Measurements from ENCODE around the gene CGREF1.

CGREF1 gene

GRCh38 chr2:27080603-27080936 is 38.4 kb downstream of the CGREF1 start:
- Histone ChIP-seq H3K27ac (ENCODE audit: low read depth, low read length) (no peak overlapping the region), H4K20me1 (ENCODE audit: control insufficient read depth, insufficient read depth, low read depth, low read length) (no peaks in the 10 kb centered on the region), H3K9me3 (ENCODE audit: control insufficient read depth, insufficient read depth, low read length) (no peaks in the 10 kb centered on the region), H3K4me3 (ENCODE audit: low read length) (peak overlapping the region; percentile 15; the same call in 1 of the 2 replicates), H3K36me3 (ENCODE audit: control insufficient read depth, low read length) (no peaks in the 10 kb centered on the region), H3F3A (ENCODE audit: control insufficient read depth, insufficient read depth) (peaks cover 8% of the 10 kb centered on the region), H3K9me2 (replicated peaks; ENCODE audit: control insufficient read depth, low read length) (no peaks in the 10 kb centered on the region), H3K79me2 (ENCODE audit: control insufficient read depth, low read length) (no peaks in the 10 kb centered on the region), H3K27me3 (ENCODE audit: control insufficient read depth, low read length) (no peaks in the 10 kb centered on the region), H3K4me1 (ENCODE audit: control insufficient read depth, low read length) (peaks cover 53% of the 10 kb centered on the region), H3K4me2 (ENCODE audit: low read length) (peak overlapping the region; percentile 93)
- TF ChIP-seq EZH2phosphoT487 (IDR thresholded peaks at IDR 0.05; ENCODE audit: borderline replicate concordance, low read length), result no peak

DNA sequence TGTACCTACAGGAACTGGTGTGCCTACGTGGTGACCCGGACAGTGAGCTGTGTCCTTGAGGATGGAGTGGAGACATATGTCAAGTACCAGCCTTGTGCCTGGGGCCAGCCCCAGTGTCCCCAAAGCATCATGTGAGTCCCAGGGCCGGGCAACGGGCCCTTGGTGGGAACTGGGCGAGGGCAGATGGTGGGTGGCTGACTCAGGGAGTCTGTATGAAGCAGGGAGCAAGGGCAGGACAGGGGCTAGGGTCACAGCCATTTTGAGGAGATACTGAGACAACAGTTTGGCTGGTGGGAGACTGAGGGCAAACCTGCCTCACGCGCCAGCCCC is 38.8 kb downstream of the CGREF1 start:
- no peak overlapping the region for H3K4me3 ChIP-seq (ENCODE audit: low read length)
- H3K9me2 ChIP-seq (replicated peaks; ENCODE audit: control insufficient read depth, low read length), result no peaks in the 10 kb centered on the region
- H3K4me2 ChIP-seq (ENCODE audit: low read length), result no peak overlapping the region
- no peaks in the 10 kb centered on the region for H4K20me1 ChIP-seq (ENCODE audit: control insufficient read depth, insufficient read depth, low read depth, low read length)
- no peaks in the 10 kb centered on the region for H3K36me3 ChIP-seq (ENCODE audit: control insufficient read depth, low read length)
- H3F3A ChIP-seq (ENCODE audit: control insufficient read depth, insufficient read depth), result peaks cover 8% of the 10 kb centered on the region
- H3K79me2 ChIP-seq (ENCODE audit: control insufficient read depth, low read length), result no peaks in the 10 kb centered on the region
- H3K27ac ChIP-seq (ENCODE audit: low read depth, low read length), result no peak overlapping the region
- H3K4me1 ChIP-seq (ENCODE audit: control insufficient read depth, low read length), result peaks cover 54% of the 10 kb centered on the region
- TF ChIP-seq EZH2phosphoT487 (IDR thresholded peaks at IDR 0.05; ENCODE audit: borderline replicate concordance, low read length), result no peak
- TF ChIP-seq, protein P1, sequence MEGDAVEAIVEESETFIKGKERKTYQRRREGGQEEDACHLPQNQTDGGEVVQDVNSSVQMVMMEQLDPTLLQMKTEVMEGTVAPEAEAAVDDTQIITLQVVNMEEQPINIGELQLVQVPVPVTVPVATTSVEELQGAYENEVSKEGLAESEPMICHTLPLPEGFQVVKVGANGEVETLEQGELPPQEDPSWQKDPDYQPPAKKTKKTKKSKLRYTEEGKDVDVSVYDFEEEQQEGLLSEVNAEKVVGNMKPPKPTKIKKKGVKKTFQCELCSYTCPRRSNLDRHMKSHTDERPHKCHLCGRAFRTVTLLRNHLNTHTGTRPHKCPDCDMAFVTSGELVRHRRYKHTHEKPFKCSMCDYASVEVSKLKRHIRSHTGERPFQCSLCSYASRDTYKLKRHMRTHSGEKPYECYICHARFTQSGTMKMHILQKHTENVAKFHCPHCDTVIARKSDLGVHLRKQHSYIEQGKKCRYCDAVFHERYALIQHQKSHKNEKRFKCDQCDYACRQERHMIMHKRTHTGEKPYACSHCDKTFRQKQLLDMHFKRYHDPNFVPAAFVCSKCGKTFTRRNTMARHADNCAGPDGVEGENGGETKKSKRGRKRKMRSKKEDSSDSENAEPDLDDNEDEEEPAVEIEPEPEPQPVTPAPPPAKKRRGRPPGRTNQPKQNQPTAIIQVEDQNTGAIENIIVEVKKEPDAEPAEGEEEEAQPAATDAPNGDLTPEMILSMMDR (IDR thresholded peaks at IDR 0.05; ENCODE audit: low read depth, low read length, poor library complexity, severe bottlenecking), result no peak
- H3K27me3 ChIP-seq (ENCODE audit: control insufficient read depth, low read length), result no peaks in the 10 kb centered on the region
- H3K9me3 ChIP-seq (ENCODE audit: control insufficient read depth, insufficient read depth, low read length), result no peaks in the 10 kb centered on the region

DNA sequence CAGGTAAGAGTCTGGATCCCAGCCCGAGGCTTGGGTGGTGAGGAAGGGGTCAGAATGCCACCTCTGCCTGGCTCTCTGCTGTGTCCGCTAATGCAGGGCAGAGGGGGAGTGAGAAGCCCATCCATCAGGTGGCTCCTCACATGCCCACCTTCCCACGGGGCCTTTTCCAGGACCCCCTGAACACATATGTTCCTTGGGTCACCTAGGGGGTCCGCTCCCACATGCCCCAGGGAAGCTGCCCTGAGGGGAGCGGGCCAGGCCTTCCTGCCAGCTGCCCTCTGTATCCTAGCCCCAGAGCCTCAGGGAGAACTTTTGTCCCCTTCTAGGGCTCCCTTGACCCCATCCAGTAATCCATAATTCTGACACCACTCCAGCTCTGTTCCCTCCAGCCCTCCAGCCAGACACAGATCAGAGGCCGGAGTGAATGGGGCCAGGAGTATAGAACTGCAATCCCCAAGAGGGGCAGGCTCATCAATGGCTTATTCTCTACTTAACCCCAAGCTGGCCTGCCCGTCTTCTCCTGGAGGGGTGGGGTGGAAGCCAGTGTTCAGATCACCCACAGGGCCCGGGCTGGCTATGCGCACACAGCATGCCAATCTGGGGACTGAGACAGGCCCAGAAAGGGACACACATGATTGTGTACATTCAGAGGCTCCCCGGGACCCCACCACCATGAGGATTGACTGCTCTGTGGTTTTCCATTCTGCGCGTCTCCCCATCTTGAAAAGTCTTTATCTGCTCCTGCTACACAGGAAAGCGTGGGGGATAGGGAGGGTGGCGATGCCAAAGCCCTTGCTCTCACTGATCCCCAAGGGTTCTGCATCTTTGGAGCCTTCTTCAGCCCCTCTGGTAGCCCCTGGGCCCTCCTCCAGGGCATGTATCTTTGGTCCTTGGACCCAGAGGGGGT is 39.4 kb downstream of the CGREF1 start:
- peak overlapping the region; percentile 30; the same call in 1 of the 2 replicates for H3K4me3 ChIP-seq (ENCODE audit: low read length)
- H3K9me2 ChIP-seq (replicated peaks; ENCODE audit: control insufficient read depth, low read length), result no peaks in the 10 kb centered on the region
- H3K9me3 ChIP-seq (ENCODE audit: control insufficient read depth, insufficient read depth, low read length), result no peaks in the 10 kb centered on the region
- H3F3A ChIP-seq (ENCODE audit: control insufficient read depth, insufficient read depth), result peaks cover 8% of the 10 kb centered on the region
- no peak overlapping the region for H3K27ac ChIP-seq (ENCODE audit: low read depth, low read length)
- H4K20me1 ChIP-seq (ENCODE audit: control insufficient read depth, insufficient read depth, low read depth, low read length), result no peaks in the 10 kb centered on the region
- no peak for TF ChIP-seq EZH2phosphoT487 (IDR thresholded peaks at IDR 0.05; ENCODE audit: borderline replicate concordance, low read length)
- TF ChIP-seq, protein P1 (IDR thresholded peaks at IDR 0.05; ENCODE audit: low read depth, low read length, poor library complexity, severe bottlenecking), result no peak
- H3K79me2 ChIP-seq (ENCODE audit: control insufficient read depth, low read length), result no peaks in the 10 kb centered on the region
- H3K27me3 ChIP-seq (ENCODE audit: control insufficient read depth, low read length), result no peaks in the 10 kb centered on the region
- peaks cover 60% of the 10 kb centered on the region for H3K4me1 ChIP-seq (ENCODE audit: control insufficient read depth, low read length)
- peak overlapping the region; percentile 33; the same call in 1 of the 2 replicates for H3K4me2 ChIP-seq (ENCODE audit: low read length)
- H3K36me3 ChIP-seq (ENCODE audit: control insufficient read depth, low read length), result no peaks in the 10 kb centered on the region
